Activated CD4-positive, alpha-beta T cell treated with anti-CD3 and anti-CD28 coated beads for 4 hours (primary cell): ENCODE results near the gene BICC1.

Experiments used
- DNase-seq, 2 donors: peaks; one replicate each; pipeline ENCODE4 v3.0.0-alpha.2; 2020

BICC1 gene

GRCh38 chr10:58795560-58795959 lies 282.9 kb downstream of the BICC1 start:
- DNase-seq: no peak

- DNase-seq: no peak
Measured at GRCh38 chr10:58796242-58796641, 283.6 kb downstream of the BICC1 start.

GRCh38 chr10:58796824-58797223 lies 284.2 kb downstream of the BICC1 start:
- DNase-seq: no peak

- no peak for DNase-seq
Measured at GRCh38 chr10:58797356-58797755, 284.7 kb downstream of the BICC1 start.

GRCh38 chr10:58802047-58802446 lies 289.4 kb downstream of the BICC1 start:
- DNase-seq: no peak

- no peak for DNase-seq
Measured at GRCh38 chr10:58806323-58806722, 293.7 kb downstream of the BICC1 start.

GRCh38 chr10:58806970-58807628 lies 294.4 kb downstream of the BICC1 start:
- no peak for DNase-seq

GRCh38 chr10:58807629-58808022 lies 295.0 kb downstream of the BICC1 start:
- no peak for DNase-seq

GRCh38 chr10:58810751-58811150 lies 298.1 kb downstream of the BICC1 start:
- no peak for DNase-seq

- DNase-seq: no peak
Measured at GRCh38 chr10:58813573-58813972, 300.9 kb downstream of the BICC1 start.

- DNase-seq: no peak
Measured at GRCh38 chr10:58817201-58817846, 304.7 kb downstream of the BICC1 start.

- no peak for DNase-seq
Measured at GRCh38 chr10:58818900-58819299, 306.2 kb downstream of the BICC1 start.

GRCh38 chr10:58820386-58820785 lies 307.7 kb downstream of the BICC1 start:
- no peak for DNase-seq

- no peak for DNase-seq
Measured at GRCh38 chr10:58820861-58821751, 308.4 kb downstream of the BICC1 start.

GRCh38 chr10:58821752-58822056 lies 309.0 kb downstream of the BICC1 start:
- DNase-seq: no peak

GRCh38 chr10:58823983-58824382 lies 311.3 kb downstream of the BICC1 start:
- DNase-seq: no peak

GRCh38 chr10:58824396-58824795 lies 311.7 kb downstream of the BICC1 start:
- DNase-seq: no peak

- DNase-seq: no peak
Measured at GRCh38 chr10:58826694-58827093, 314.0 kb downstream of the BICC1 start.

GRCh38 chr10:58827381-58827780 lies 314.7 kb downstream of the BICC1 start:
- DNase-seq: no peak

- DNase-seq: no peak
Measured at GRCh38 chr10:58829839-58830238, 317.2 kb downstream of the BICC1 start.

- DNase-seq: no peak
Measured at GRCh38 chr10:58830697-58831096, 318.0 kb downstream of the BICC1 start.

- DNase-seq: no peak
Measured at GRCh38 chr10:58833771-58834561, 321.3 kb downstream of the BICC1 start.

GRCh38 chr10:58836176-58836700 lies 323.6 kb downstream of the BICC1 start:
- DNase-seq: no peak
